AG04449 (cell line): ENCODE measurements around the gene SSPN.

Source experiments
- CTCF ChIA-PET: fragments of 350-600 bp; formaldehyde crosslinking; extraction: SDS; loops from one replicate; lab custom pipeline; 2021; ENCODE audit warnings: antibody characterized with exemption; lab: Yijun Ruan, JAX
- POLR2A ChIA-PET: fragments of 400-600, 350-600 bp; formaldehyde crosslinking; extraction: SDS; loops from one replicate; lab custom pipeline; 2020; ENCODE audit warnings: antibody characterized with exemption, inconsistent platforms; lab: Yijun Ruan, JAX
- DNase-seq: peaks from one replicate; pipeline ENCODE4 v3.0.0-alpha.2; 2010; ENCODE audit warnings: low read depth, low spot score
- H3K4me3 ChIP-seq: 2 replicates; pipeline ENCODE4 v1.5.1; 2011; ENCODE audit warnings: low read depth, mild to moderate bottlenecking, control low read depth, low read length
- TF ChIP-seq, protein P1 (sequence below): IDR thresholded peaks from one replicate; pipeline ENCODE4 v1.5.1; 2011; ENCODE audit warnings: mild to moderate bottlenecking, moderate library complexity, low read length, control low read depth, inconsistent platforms; ENCODE audit not compliant: insufficient read depth; ENCODE audit errors: missing control alignments

SSPN gene

DNA sequence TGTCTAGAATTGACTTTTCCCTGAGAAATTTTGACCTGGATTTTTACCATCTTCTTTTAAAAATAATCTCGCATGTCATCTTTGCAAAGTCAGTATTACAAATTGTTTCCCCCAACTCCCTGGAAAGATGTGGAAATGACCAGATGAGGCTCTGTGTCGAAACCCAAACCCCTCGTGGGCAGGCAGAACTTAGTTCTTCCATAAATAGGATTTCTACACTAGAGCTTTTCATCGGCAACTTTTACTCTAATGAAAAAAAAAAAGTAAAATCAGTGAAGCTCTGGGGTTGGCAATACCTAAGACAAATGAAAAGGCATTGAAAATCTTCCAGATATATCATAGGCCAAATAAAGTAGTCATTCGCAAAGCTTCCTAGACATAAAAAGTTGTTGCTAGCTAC lies 17.0 kb downstream of the SSPN start:
- H3K4me3 ChIP-seq: no peak overlapping the region
- CTCF ChIA-PET: no interaction called here
- POLR2A ChIA-PET: no interaction called here
- DNase-seq: no peak
- TF ChIP-seq, protein P1, sequence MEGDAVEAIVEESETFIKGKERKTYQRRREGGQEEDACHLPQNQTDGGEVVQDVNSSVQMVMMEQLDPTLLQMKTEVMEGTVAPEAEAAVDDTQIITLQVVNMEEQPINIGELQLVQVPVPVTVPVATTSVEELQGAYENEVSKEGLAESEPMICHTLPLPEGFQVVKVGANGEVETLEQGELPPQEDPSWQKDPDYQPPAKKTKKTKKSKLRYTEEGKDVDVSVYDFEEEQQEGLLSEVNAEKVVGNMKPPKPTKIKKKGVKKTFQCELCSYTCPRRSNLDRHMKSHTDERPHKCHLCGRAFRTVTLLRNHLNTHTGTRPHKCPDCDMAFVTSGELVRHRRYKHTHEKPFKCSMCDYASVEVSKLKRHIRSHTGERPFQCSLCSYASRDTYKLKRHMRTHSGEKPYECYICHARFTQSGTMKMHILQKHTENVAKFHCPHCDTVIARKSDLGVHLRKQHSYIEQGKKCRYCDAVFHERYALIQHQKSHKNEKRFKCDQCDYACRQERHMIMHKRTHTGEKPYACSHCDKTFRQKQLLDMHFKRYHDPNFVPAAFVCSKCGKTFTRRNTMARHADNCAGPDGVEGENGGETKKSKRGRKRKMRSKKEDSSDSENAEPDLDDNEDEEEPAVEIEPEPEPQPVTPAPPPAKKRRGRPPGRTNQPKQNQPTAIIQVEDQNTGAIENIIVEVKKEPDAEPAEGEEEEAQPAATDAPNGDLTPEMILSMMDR: no peak

DNA sequence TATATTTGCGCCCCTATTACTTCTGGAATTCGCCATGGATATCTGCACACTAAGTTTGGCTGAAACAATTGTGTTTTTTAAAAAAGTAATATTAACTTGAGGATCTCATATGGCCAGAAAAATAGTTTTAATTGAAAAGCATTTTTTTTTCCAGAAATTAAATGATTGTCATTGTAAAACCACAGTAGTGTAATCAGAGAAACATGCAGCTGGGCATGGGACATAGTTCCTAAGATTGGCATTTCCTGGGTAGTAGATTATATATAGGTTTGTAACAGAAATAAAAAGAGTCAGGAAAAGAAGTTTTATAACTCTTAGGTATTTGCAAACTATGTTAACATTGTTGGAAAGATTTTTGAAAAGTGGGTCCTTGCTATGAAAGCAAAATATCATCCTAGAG lies 17.6 kb downstream of the SSPN start:
- ChIA-PET POLR2A (no interaction called here), CTCF (no interaction called here)
- H3K4me3 ChIP-seq: no peak overlapping the region
- no peak for DNase-seq
- TF ChIP-seq, protein P1: no peak

DNA sequence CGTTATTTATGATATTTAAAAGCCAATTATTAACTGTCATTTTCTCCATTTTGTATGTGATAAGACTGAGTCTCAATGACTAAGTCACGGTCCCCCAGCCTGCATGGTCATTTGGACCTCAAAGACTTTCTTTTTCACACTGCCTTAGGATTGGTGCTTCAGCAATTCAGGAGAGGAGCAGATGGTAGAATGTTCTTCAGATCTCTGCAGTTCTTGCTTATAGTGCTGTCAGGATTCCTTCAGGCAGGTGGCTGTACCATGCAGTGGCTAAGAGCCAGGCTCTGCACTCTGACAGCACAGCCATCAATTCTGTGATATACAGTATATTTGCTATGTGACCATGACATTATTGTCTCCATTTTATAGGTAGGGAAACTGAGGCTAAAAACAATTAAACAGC lies 18.7 kb downstream of the SSPN start:
- H3K4me3 ChIP-seq: no peak overlapping the region
- TF ChIP-seq, protein P1: no peak
- ChIA-PET POLR2A (no interaction called here), CTCF (no interaction called here)
- no peak for DNase-seq

DNA sequence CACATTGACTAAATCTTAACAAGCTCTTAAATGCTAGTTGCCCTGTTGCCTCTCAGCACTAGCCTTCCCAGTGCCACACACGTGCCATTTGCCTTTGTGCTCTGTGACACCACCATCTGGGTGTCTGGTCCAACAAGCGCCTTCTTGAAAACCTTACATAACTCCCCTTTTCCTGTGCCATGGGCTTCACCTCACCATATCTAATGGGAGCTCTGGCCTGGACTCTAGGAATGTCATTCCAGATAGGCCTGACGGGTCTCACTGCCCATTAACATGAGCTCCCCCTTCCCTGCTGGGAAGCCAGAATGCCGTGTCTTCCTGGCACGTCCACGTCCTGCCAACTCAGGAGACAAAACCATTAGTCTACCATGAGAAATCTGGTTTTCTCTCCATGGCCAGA lies 24.4 kb downstream of the SSPN start:
- no peak overlapping the region for H3K4me3 ChIP-seq
- CTCF ChIA-PET: interaction anchor here (1.0 kb wide), 1 partner anchor 13 kb away, joined by 3 read pairs; no protein-coding TSS in a partner anchor
- POLR2A ChIA-PET: no interaction called here
- TF ChIP-seq, protein P1: no peak
- no peak for DNase-seq

DNA sequence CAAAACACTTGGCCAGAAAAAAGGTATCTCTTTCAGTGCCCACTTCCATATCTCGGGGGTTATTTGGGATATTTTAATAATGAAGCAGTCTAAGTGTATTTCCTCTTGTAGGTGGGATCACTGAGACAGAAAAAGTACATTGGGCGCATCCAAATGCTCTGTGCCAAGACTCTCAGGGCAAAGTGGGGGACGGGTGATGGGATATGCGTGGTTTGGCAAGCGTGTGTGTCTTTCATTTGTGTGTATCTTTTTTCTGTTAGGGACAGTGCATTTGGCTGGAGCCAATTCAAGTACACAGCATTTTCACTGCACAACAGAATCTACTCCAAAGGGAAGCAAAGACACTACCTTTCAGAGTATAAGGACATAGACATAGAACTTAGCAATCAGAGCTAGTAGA lies 29.3 kb downstream of the SSPN start:
- POLR2A ChIA-PET: no interaction called here
- CTCF ChIA-PET: interaction anchor here (1.0 kb wide), 1 partner anchor 19 kb away, joined by 4 read pairs; no protein-coding TSS in a partner anchor
- TF ChIP-seq, protein P1: no peak
- no peak overlapping the region for H3K4me3 ChIP-seq
- no peak for DNase-seq

DNA sequence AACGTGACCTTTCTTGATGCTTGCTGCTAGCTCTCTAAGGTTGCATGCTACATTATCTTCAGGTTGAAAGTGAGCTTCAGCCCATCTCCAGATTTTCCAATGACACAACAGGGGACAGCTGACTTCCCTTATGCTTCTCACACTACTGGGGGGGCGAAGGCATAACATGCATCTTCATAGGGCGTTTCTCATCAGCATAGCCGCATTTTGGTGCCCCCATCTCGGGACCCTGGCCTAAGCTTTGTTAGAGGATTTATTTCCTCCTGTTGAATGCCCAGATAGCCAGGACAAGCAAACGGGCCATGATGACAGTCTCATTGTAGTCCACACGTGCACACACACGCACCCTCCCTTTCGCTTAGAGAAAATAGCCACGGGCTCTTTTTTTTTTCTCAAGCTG lies 30.7 kb downstream of the SSPN start:
- ChIA-PET CTCF (interaction anchor here (1.5 kb wide), 1 partner anchor 426 kb away, joined by 5 read pairs; no protein-coding TSS in a partner anchor), POLR2A (no interaction called here)
- DNase-seq: no peak
- H3K4me3 ChIP-seq: no peak overlapping the region
- TF ChIP-seq, protein P1: no peak
